Renal cortical epithelial cell (primary cell): Measurements from ENCODE around the gene CDC42BPG. TPM values are rescaled to one million over a fixed set of nuclear protein-coding genes. Genes with fewer than 3 reads are reported as not detected.

Experiments used
- DNase-seq: peaks from one replicate; pipeline ENCODE4 v3.0.0-alpha.2; 2011; ENCODE audit warnings: low read depth
- total RNA-seq: library from RNA; depleted of rRNA; stranded (reverse); fragments of >200 nt; gene quantifications from 2 replicates; pipeline ENCODE4 v1.2.3, GENCODE V29; 2014

The CDC42BPG gene
- total RNA-seq, 1 donor from 2014 or later = 8.7 TPM

DNA sequence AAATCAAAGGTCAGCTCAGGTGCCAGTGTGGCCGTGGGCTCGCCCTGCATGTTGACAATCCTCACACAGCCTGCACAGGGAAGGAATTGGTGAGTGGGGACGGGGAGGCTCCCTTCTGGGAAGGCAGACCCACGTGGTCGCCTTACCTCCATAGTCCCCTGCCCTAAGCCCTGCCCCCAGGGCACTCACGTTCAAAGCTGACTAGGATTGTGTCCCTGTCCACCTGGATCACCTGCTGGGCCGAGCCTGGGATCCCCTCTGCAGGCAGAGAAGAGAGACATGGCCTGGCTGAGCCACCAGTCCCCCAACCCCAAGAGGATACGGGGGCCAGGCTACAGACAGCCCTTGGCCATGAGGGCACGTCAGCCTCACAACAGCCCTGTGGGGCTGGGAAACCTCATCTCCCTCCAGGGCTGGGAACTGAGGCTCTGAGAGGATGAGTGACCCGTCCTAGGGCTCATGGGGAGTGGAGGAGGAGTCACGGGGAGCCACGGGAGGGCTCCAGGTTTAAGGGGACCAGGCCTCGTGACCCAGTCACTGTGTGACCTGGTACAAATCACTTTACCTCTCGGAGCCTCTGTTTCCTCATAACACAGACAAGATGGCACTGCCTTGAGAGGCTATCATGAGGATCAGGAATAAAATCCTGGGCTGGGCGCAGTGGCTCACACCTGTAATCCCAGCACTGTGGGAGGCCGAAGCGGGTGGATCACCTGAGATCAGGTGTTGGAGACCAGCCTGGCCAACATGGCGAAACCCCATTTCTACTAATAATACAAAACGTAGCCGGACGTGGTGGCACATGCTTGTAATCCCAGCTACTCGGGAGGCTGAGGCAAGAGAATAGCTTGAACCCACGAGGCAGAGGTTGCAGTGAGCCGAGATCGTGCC, 54.0 kb downstream of the CDC42BPG start:
- DNase-seq = no peak

DNA sequence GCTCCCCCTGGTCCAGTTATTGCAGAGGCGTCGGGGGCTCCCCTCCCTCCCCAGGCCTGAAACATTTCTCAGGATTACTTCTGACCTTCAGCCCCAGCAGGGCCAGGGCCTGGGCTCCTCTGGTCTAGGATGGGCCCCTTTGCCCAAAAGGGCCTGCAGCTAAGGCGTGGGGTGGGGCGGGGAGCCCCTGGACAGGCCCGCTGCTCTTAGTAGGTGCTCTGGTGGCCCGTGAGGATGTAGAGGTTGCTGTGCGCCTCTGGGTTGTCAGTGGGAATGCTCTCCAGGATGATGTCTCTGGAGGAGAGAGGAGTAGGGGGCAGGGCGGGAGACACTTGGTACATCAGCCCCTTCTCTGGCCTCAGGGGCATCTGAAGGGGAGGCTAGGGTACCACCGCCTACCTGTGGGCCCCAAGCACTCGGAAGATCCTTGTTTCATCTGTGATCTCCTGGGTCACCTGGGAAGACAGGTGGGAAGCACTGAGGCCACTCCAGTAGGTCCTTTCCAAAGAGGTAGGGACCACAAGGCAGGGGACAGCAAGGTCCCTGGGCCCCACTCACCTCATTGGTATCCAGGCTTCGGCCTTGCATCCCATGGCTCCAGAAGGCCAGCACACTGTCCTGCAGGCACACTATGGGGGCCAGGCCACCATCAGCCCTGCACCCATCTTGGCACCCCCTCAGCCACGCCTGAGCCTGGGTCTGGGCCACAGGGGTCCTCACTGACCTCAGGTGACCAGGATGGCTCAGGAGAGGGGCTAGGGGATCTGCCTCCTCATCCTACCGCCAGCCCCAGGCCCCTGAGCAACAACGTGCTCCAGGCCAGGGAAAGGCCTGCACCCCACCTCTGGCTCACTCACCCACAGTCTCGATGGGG, 54.9 kb downstream of the CDC42BPG start:
- DNase-seq = no peak

- DNase-seq = no peak
Observed at GRCh38 chr11:64788321-64789215, 55.9 kb downstream of the CDC42BPG start.

DNA sequence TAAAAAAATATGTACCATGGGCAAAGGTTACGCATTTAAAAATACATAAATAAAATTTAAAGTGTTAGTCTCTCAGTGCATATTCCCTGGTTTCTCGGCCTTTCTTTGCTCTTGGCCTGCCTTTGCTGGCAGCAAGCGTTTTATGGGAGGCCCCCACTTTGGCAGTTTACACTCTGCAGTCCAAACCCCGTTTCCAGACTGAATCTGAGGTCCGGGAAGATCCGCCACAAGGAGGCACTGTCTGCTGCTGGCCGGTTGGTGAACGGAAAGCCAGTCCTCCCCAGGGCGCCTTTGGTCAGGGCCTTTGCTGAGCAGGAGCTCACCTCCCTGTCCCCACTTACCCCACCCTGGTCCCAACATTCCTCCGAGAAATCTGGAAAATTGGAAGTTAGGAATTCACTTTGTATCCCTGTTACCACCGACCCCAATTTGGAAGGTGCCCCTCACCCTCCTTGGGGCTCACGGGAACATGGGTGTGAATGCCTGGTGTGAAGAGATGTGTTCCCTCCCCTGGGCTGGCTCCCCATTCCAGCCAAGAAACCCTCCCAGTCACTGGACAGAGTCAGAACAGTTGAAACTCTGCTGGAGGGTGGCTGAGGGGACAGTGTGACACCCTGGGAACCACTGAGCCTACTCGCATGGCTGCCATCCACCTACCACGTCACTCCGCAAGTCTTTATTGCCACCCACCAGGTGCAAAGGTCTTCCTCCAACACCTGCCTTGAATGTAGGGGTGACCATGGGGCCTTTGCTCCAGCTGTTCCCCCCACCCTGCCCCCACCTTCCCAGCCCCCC, 56.7 kb downstream of the CDC42BPG start:
- DNase-seq = peak; percentile 28

DNA sequence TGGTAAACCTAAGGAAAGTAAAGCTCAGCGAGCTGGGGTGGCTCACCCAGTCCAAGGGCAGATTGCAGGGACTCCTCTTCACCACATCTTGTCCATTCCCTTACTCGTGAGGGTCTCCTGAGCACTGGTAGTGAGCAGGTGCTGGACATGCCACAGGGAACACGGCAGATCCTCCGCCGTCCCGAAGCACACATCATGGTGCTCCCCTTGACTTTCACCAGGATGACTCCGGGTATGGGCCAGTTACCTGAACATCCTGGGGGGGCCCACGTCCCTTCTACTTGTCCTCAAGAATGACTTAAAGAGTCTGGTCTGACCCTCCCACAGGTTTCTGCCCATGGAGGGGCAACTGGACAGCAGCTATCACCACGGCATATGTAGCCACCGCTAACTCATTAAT, 58.1 kb downstream of the CDC42BPG start:
- no peak for DNase-seq

DNA sequence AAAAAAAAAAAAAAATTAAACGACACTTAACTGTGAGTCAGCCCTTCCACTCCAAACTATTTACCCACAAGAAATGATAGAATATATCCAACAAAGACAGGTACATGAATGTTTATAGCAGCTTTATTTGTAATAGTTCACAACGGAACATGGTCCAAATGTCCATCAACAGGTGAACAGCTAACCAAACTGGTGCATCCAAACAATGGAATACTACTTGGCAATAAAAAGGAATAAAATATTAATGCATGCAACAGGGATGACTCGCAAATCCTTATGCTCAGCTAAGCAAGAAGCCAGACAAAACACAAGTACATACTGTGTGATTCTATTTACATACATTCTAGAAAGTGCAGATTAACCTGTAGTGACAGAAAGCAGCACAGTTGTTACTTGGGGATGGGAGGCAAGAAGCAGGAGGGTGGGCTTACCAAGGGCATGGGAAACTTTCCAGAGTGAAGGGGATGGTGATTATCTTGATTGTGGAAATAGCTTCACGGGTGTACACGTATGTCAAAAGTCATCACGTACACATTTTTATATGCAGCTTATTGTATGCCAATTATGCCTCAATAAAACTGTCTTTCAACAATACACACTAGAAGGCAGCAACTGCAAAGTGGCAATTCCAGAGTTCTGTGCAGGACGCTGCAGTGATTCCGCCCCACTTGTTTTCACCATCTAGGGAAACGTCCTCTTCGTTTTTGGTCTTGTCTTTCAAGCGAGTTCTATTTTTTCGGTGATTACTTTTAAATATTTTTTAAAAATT, 59.5 kb downstream of the CDC42BPG start:
- no peak for DNase-seq

GRCh38 chr11:64778473-64779298, 65.8 kb downstream of the CDC42BPG start, which contains the start of gene SF1:
SF1 (minus strand) TSS chr11:64778542; CDS start chr11:64778392, 150 bp downstream.
- DNase-seq = peak; percentile 99

DNA sequence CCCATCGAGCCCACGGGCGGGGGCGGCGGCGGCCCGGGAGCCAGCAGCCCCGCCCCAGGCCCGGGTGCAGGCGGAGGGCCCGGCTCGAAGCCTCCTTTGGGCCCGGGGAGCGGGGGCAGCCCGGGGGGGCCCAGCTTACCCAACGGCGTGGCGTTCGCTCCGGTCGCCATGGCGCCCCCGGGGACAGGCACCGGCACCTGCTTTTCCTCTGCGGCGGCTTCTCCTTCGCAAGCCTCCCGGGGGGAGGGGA, 66.3 kb downstream of the CDC42BPG start:
- no peak for DNase-seq

GRCh38 chr11:64777449-64778222, 66.8 kb downstream of the CDC42BPG start:
- peak; percentile 75 for DNase-seq

DNA sequence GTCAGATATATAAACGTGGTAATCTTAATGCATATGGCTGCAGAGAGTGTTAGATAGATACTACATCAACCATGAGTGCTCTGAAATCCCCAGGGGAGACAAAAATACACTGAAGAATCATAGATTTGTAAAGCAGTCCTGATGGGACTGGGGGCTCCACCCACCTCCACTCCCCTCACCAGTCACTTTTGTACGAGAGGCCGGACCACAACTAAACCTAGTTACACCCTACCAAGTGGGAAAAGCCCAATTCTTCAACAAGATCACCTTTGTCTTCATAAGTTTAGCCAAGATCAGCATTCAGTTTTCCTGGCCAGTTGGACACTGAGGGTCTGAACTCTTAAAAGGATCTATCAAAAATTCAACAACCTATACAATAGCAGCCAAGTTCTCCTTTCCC, 67.6 kb downstream of the CDC42BPG start:
- DNase-seq = no peak

DNA sequence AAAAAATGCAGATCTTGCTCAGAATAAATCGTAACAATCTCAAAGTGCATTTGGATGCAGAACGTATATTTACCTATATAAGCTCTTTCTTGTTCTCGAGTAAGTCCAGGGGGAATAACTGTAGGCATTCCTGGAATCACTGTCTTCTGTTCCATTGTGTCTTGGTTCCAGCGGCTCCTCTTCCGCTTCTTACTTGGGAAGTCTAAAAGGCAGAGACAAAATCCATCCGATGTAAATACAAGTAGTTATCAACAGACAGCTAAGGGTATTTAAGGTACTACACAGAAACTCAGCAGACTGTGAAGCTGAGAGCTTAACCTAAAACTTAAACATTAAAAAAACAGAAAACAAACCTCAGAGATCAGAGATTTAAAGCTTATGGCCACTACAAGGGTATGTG, 68.0 kb downstream of the CDC42BPG start:
- DNase-seq = no peak

DNA sequence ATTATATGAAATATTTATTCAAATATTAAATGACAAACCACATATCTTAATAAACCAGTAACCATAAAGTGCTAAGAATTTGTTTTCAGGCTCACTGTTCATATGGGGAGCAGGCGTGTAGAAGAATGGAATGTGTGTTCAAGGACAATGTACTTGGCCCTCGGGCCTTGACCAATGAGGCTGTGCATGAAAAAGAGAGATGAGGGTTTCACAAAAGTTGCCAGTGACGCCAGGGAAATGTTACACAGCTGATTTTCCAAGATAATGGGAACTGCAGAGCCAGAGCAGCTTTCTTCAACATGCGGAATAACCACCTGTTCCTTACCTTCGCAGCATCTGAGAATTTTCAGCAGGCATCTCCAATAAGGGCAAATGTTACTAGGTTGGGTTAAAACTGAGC, 70.3 kb downstream of the CDC42BPG start:
- DNase-seq = no peak

Other genes starting within 250 kb of the CDC42BPG start
- gene NRXN2, start 121.5 kb downstream of the CDC42BPG start, total RNA-seq = under 0.01 TPM in 1 of 2 replicates, not detected in the other
- gene RASGRP2, start 100.5 kb downstream of the CDC42BPG start, total RNA-seq = 0.05 TPM in 1 of 2 replicates, not detected in the other
- gene PYGM, start 84.7 kb downstream of the CDC42BPG start, total RNA-seq = 0.05 TPM in 1 of 2 replicates, not detected in the other
- 38.4 and 161 TPM in 2 replicates for gene SF1, start 66.1 kb downstream of the CDC42BPG start, total RNA-seq
- gene MAP4K2, start 41.4 kb downstream of the CDC42BPG start, total RNA-seq = 13.2 and 16.0 TPM in 2 replicates
- 7.5 and 34.4 TPM in 2 replicates for gene MEN1, start 34.1 kb downstream of the CDC42BPG start, total RNA-seq
- gene EHD1, start 34.0 kb upstream of the CDC42BPG start, total RNA-seq = 103 and 181 TPM in 2 replicates
- gene ATG2A, start 72.6 kb upstream of the CDC42BPG start, total RNA-seq = 16.8 and 28.9 TPM in 2 replicates
- gene PPP2R5B, start 80.0 kb upstream of the CDC42BPG start, total RNA-seq = 21.7 and 22.9 TPM in 2 replicates
- gene GPHA2, start 91.2 kb upstream of the CDC42BPG start, total RNA-seq = not detected in 2 replicates
- not detected in 2 replicates for gene MAJIN, start 127.5 kb upstream of the CDC42BPG start, total RNA-seq
- 1.1 and 1.6 TPM in 2 replicates for gene BATF2, start 152.3 kb upstream of the CDC42BPG start, total RNA-seq
- gene ARL2, start 169.5 kb upstream of the CDC42BPG start, total RNA-seq = 87.3 and 107 TPM in 2 replicates
- 10.4 and 13.3 TPM in 2 replicates for gene SNX15, start 182.8 kb upstream of the CDC42BPG start, total RNA-seq
- gene SAC3D1, start 196.6 kb upstream of the CDC42BPG start, total RNA-seq = 11.3 and 13.4 TPM in 2 replicates
- gene NAALADL1, start 213.9 kb upstream of the CDC42BPG start, total RNA-seq = 7.8 and 10.9 TPM in 2 replicates
- gene CDCA5, start 239.4 kb upstream of the CDC42BPG start, total RNA-seq = 1.1 and 5.9 TPM in 2 replicates
- 23.1 and 30.2 TPM in 2 replicates for gene ZFPL1, start 239.6 kb upstream of the CDC42BPG start, total RNA-seq